Urothelium cell line (cell line): Measurements from ENCODE around the gene ITGAV.

ENCODE experiments used
- DNase-seq: peaks from one replicate; pipeline ENCODE4 v3.0.0; 2011; ENCODE audit warnings: low spot score, mixed read lengths
- FAIRE-seq: peaks from 2 replicates; lab custom pipeline; 2011; peaks lifted over from hg19 to GRCh38; lab: Jason Lieb, UNC

The ITGAV gene

GRCh38 chr2:186612026-186612425 is 22.2 kb downstream of the ITGAV start:
- FAIRE-seq (no peak), DNase-seq (no peak)

GRCh38 chr2:186612555-186613440 is 22.9 kb downstream of the ITGAV start:
- DNase-seq, result no peak

GRCh38 chr2:186614373-186614772 is 24.5 kb downstream of the ITGAV start:
- FAIRE-seq, result no peak
- DNase-seq, result no peak

More at GRCh38 chr2:186612555-186613440, 22.9 kb downstream of the ITGAV start:
- no peak for FAIRE-seq

GRCh38 chr2:186617148-186617547 is 27.3 kb downstream of the ITGAV start:
- DNase-seq, result no peak
- FAIRE-seq, result no peak

- FAIRE-seq, result no peak
- DNase-seq, result no peak
Observed at GRCh38 chr2:186617771-186618170, 27.9 kb downstream of the ITGAV start.

- FAIRE-seq (no peak), DNase-seq (no peak)
Observed at GRCh38 chr2:186618696-186619095, 28.8 kb downstream of the ITGAV start.

- no peak for FAIRE-seq
- DNase-seq, result no peak
Observed at GRCh38 chr2:186623084-186623483, 33.2 kb downstream of the ITGAV start.

- FAIRE-seq, result no peak
- no peak for DNase-seq
Observed at GRCh38 chr2:186624276-186624675, 34.4 kb downstream of the ITGAV start.

- DNase-seq, result no peak
- FAIRE-seq, result no peak
Observed at GRCh38 chr2:186629250-186629996, 39.6 kb downstream of the ITGAV start.

- no peak for FAIRE-seq
- no peak for DNase-seq
Observed at GRCh38 chr2:186632417-186632816, 42.6 kb downstream of the ITGAV start.

- FAIRE-seq, result no peak
- no peak for DNase-seq
Observed at GRCh38 chr2:186634701-186635100, 44.8 kb downstream of the ITGAV start.

GRCh38 chr2:186636800-186637496 is 47.1 kb downstream of the ITGAV start:
- no peak for FAIRE-seq

GRCh38 chr2:186637497-186637800 is 47.6 kb downstream of the ITGAV start:
- DNase-seq (no peak), FAIRE-seq (no peak)

More at GRCh38 chr2:186636800-186637496, 47.1 kb downstream of the ITGAV start:
- DNase-seq, result no peak

- FAIRE-seq (no peak), DNase-seq (no peak)
Observed at GRCh38 chr2:186639939-186640338, 50.1 kb downstream of the ITGAV start.

GRCh38 chr2:186641132-186641806 is 51.4 kb downstream of the ITGAV start:
- no peak for DNase-seq
- FAIRE-seq, result no peak

- no peak for FAIRE-seq
- DNase-seq, result peak; percentile 49
Observed at GRCh38 chr2:186641807-186642321, 52.0 kb downstream of the ITGAV start.

- FAIRE-seq, result no peak
- no peak for DNase-seq
Observed at GRCh38 chr2:186644791-186645190, 54.9 kb downstream of the ITGAV start.

- no peak for FAIRE-seq
Observed at GRCh38 chr2:186645999-186646398, 56.1 kb downstream of the ITGAV start.

GRCh38 chr2:186648130-186648529 is 58.3 kb downstream of the ITGAV start:
- no peak for DNase-seq
- no peak for FAIRE-seq

More at GRCh38 chr2:186645999-186646398, 56.1 kb downstream of the ITGAV start:
- DNase-seq, result no peak

- DNase-seq, result no peak
- FAIRE-seq, result no peak
Observed at GRCh38 chr2:186653511-186653910, 63.7 kb downstream of the ITGAV start.

GRCh38 chr2:186659383-186659782 is 69.5 kb downstream of the ITGAV start:
- DNase-seq (no peak), FAIRE-seq (no peak)
